ENCODE data around the gene ADGRV1. TPM values are rescaled to one million over a fixed set of nuclear protein-coding genes. Genes with fewer than 3 reads are reported as not detected.
"Not testable (repeated sequence)": the region's sequence is repeated elsewhere in the genome, so short reads cannot be mapped to it uniquely, and the experiment has no call there.

ADGRV1 gene
- total and polyA plus RNA-seq, 2 donors (not counting 3 experiments of a cell fraction or from before 2014, with no cell fraction given) = 0.11 to 0.55 TPM

- no peak overlapping the region for H2AFZ ChIP-seq (ENCODE audit: low read depth, low read length)
- no peak overlapping the region for H3K27ac ChIP-seq (ENCODE audit: insufficient read depth, low read depth, low read length)
- H3K4me3 ChIP-seq (replicated peaks in 1 of 3; ENCODE audit: insufficient read depth in 1 of 3, low read depth in 1 of 3, low read length in 3 of 3) = no peak overlapping the region
- ChIA-PET CTCF (no interaction called here), POLR2A (no interaction called here)
- no peak overlapping the region for H3K9ac ChIP-seq (replicated peaks; ENCODE audit: extremely low read depth, insufficient read depth, low read length)
- H3K27me3 ChIP-seq (ENCODE audit: control insufficient read depth in 2 of 2, insufficient read depth in 2 of 2, low read length in 2 of 2) = no peaks in the 10 kb centered on the region
- DNase-seq (ENCODE audit: low read depth, low spot score) (no peak), FAIRE-seq (no peak)
- no peaks in the 10 kb centered on the region for H3K4me1 ChIP-seq (ENCODE audit: control insufficient read depth, extremely low read depth, insufficient read depth, low read length)
- no peaks in the 10 kb centered on the region for H3K79me2 ChIP-seq (ENCODE audit: control insufficient read depth, insufficient read depth, low read length)
- dilution Hi-C loops (cut with MboI; ENCODE audit: extremely low pct_ligation_motif_present, low sequenced_read_pairs) (no loop called here), intact Hi-C loops (cut with micrococcal nuclease) (no loop called here)
- H4K20me1 ChIP-seq (replicated peaks; ENCODE audit: control insufficient read depth, extremely low read depth, insufficient read depth, low read length) = no peaks in the 10 kb centered on the region
- TF ChIP-seq EZH2 (IDR thresholded peaks at IDR 0.05; ENCODE audit: borderline replicate concordance, low read depth, low read length, severe bottlenecking) = no peak
- no peak for TF ChIP-seq GATA2 (IDR thresholded peaks at IDR 0.05; ENCODE audit: insufficient read depth, insufficient read length, low read depth, low read length)
- TF ChIP-seq FOS (IDR thresholded peaks at IDR 0.05; ENCODE audit: borderline replicate concordance, insufficient read depth, low read length) = no peak
- no peaks in the 10 kb centered on the region for H3K36me3 ChIP-seq (ENCODE audit: control insufficient read depth in 2 of 2, extremely low read depth in 1 of 2, insufficient read depth in 2 of 2, low read length in 2 of 2)
- H3K4me2 ChIP-seq (ENCODE audit: insufficient read depth, low read length) = no peak overlapping the region
- H3K9me1 ChIP-seq (replicated peaks; ENCODE audit: control insufficient read depth, extremely low read depth, insufficient read depth, low read length) = no peaks in the 10 kb centered on the region
- no TSS peak for BruUV-seq (replicated peaks)
- H3K9me3 ChIP-seq (replicated peaks; ENCODE audit: control insufficient read depth, insufficient read depth, low read length) = no peaks in the 10 kb centered on the region
Observed at GRCh38 chr5:90590170-90590569, 31.6 kb downstream of the ADGRV1 start.

GRCh38 chr5:90593083-90593482 is 34.5 kb downstream of the ADGRV1 start:
- CTCF ChIA-PET = not testable (repeated sequence)

DNA sequence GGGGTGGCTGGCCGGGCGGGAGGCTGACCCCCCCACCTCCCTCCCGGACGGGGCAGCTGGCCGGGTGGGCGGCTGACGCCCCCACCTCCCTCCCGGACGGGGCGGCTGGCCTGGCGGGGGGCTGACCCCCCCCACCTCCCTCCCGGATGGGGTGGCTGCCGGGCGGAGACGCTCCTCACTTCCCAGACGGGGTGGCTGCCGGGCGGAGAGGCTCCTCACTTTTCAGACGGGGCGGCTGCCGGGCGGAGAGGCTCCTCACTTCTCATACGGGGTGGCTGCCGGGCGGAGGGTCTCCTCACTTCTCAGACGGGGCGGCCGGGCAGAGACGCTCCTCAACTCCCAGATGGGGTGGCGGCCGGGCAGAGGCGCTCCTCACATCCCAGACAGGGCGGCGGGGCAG is 37.2 kb downstream of the ADGRV1 start:
- not testable (repeated sequence) for FAIRE-seq

More at GRCh38 chr5:90593083-90593482, 34.5 kb downstream of the ADGRV1 start:
- H3K27me3 ChIP-seq (ENCODE audit: control insufficient read depth in 2 of 2, insufficient read depth in 2 of 2, low read length in 2 of 2); H3K4me2 ChIP-seq (ENCODE audit: insufficient read depth, low read length); H3K79me2 ChIP-seq (ENCODE audit: control insufficient read depth, insufficient read depth, low read length); BruUV-seq (replicated peaks); DNase-seq (ENCODE audit: low read depth, low spot score); FAIRE-seq; POLR2A ChIA-PET; H3K9ac ChIP-seq (replicated peaks; ENCODE audit: extremely low read depth, insufficient read depth, low read length); H2AFZ ChIP-seq (ENCODE audit: low read depth, low read length); H3K36me3 ChIP-seq (ENCODE audit: control insufficient read depth in 2 of 2, extremely low read depth in 1 of 2, insufficient read depth in 2 of 2, low read length in 2 of 2); intact Hi-C loops (cut with micrococcal nuclease); H3K4me3 ChIP-seq (replicated peaks in 1 of 3; ENCODE audit: insufficient read depth in 1 of 3, low read depth in 1 of 3, low read length in 3 of 3); dilution Hi-C loops (cut with MboI; ENCODE audit: extremely low pct_ligation_motif_present, low sequenced_read_pairs); H3K9me1 ChIP-seq (replicated peaks; ENCODE audit: control insufficient read depth, extremely low read depth, insufficient read depth, low read length); H3K27ac ChIP-seq (ENCODE audit: insufficient read depth, low read depth, low read length); H3K9me3 ChIP-seq (replicated peaks; ENCODE audit: control insufficient read depth, insufficient read depth, low read length); H4K20me1 ChIP-seq (replicated peaks; ENCODE audit: control insufficient read depth, extremely low read depth, insufficient read depth, low read length); H3K4me1 ChIP-seq (ENCODE audit: control insufficient read depth, extremely low read depth, insufficient read depth, low read length): not testable (repeated sequence)

More for the DNA sequence above, 37.2 kb downstream of the ADGRV1 start:
- H4K20me1 ChIP-seq (replicated peaks; ENCODE audit: control insufficient read depth, extremely low read depth, insufficient read depth, low read length); H3K4me2 ChIP-seq (ENCODE audit: insufficient read depth, low read length); POLR2A ChIA-PET; intact Hi-C loops (cut with micrococcal nuclease); H2AFZ ChIP-seq (ENCODE audit: low read depth, low read length); H3K9me3 ChIP-seq (replicated peaks; ENCODE audit: control insufficient read depth, insufficient read depth, low read length); dilution Hi-C loops (cut with MboI; ENCODE audit: extremely low pct_ligation_motif_present, low sequenced_read_pairs); DNase-seq (ENCODE audit: low read depth, low spot score); H3K9me1 ChIP-seq (replicated peaks; ENCODE audit: control insufficient read depth, extremely low read depth, insufficient read depth, low read length); CTCF ChIA-PET; H3K27ac ChIP-seq (ENCODE audit: insufficient read depth, low read depth, low read length); H3K9ac ChIP-seq (replicated peaks; ENCODE audit: extremely low read depth, insufficient read depth, low read length); BruUV-seq (replicated peaks); H3K4me1 ChIP-seq (ENCODE audit: control insufficient read depth, extremely low read depth, insufficient read depth, low read length); H3K4me3 ChIP-seq (replicated peaks in 1 of 3; ENCODE audit: insufficient read depth in 1 of 3, low read depth in 1 of 3, low read length in 3 of 3); H3K79me2 ChIP-seq (ENCODE audit: control insufficient read depth, insufficient read depth, low read length); H3K27me3 ChIP-seq (ENCODE audit: control insufficient read depth in 2 of 2, insufficient read depth in 2 of 2, low read length in 2 of 2); H3K36me3 ChIP-seq (ENCODE audit: control insufficient read depth in 2 of 2, extremely low read depth in 1 of 2, insufficient read depth in 2 of 2, low read length in 2 of 2): not testable (repeated sequence)
